ENCODE results near the gene HMCN2. TPM values are rescaled to one million over a fixed set of nuclear protein-coding genes. Genes with fewer than 3 reads are reported as not detected.
A peak's percentile ranks its signal among the peaks of the same experiment; 100 is the strongest.

Gene HMCN2
- total and polyA plus RNA-seq, 5 donors from 2014 or later = not detected

DNA sequence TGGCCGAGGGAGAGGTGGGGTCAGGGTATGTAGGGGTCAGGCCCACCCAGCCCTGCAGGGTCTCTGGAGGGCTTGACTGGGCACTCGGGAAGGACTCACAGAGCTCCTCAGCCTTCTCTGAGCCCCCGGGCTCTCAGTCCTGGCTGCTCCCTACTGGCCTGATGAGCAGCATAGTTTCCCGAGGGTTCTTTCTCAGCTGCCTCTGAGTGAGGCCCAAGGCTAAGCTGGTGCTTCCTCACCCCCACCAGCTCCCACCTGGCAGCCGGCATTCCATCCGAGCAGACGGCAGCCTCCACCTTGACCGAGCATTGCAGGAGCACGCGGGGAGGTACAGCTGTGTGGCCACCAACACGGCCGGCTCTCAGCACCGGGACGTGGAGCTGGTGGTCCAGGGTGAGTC lies 56.0 kb downstream of the HMCN2 start:
- ATAC-seq (ENCODE audit: low read depth in 2 of 2) (no peak), DNase-seq (no peak)
- Mint-ChIP-seq H3K4me1 (no peaks in the 10 kb centered on the region), H3K9me3 (peaks cover 0 to 1% (median 0%) of the 10 kb centered on the region in 7 donors), H3K27ac (no peak overlapping the region), H3K4me3 (no peak overlapping the region), H3K36me3 (no peaks in the 10 kb centered on the region), H3K27me3 (no peaks in the 10 kb centered on the region)
- Histone ChIP-seq H3K9me3 (ENCODE audit: control insufficient read depth in 2 of 2, low read length in 2 of 2) (no peaks in the 10 kb centered on the region), H3K4me1 (ENCODE audit: control insufficient read depth, insufficient read depth, low read length, poor library complexity, severe bottlenecking) (no peaks in the 10 kb centered on the region), H3K27me3 (ENCODE audit: control insufficient read depth, insufficient read depth, low read length) (no peaks in the 10 kb centered on the region), H3K36me3 (ENCODE audit: control insufficient read depth, insufficient read depth, low read length) (no peaks in the 10 kb centered on the region), H3K4me3 (ENCODE audit: low read depth, low read length) (no peak overlapping the region), H3K27ac (ENCODE audit: insufficient read depth, low read length, poor library complexity, severe bottlenecking) (no peak overlapping the region)

DNA sequence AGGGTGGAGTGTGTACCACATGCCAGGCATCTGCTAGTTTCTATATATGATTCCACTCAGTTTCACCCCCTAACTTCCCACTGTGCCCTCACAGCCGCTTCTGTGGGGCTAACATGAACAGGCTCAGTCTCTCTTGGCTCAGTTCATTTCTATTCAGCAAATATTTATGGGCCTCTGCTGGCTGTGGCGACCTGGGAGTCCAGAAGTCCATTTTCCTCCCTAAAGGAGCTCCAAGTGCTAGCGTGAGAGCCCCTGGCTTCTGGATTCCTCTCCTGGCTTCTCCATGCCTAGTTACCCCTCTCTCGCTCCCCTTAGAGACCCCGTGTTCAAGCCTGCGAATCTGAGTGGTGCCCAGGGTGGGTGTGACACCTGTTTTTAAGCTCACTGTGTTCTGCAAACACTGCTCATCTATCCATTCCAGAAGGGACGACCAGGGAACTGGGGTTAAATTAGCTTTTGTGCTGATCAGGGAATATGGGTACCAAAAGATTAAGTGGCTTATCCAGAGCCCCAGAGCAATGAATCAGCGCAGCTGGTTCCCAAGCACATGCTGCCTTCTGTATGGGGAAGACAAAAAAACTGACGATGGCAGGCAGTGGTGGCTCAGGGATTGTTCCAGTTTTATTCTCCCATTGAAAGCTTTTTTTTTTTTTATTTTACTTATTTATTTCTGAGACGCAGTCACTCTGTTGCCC lies 57.6 kb downstream of the HMCN2 start:
- Histone ChIP-seq H3K9me3 (ENCODE audit: control insufficient read depth in 2 of 2, low read length in 2 of 2) (no peaks in the 10 kb centered on the region), H3K36me3 (ENCODE audit: control insufficient read depth, insufficient read depth, low read length) (no peaks in the 10 kb centered on the region), H3K4me3 (ENCODE audit: low read depth, low read length) (no peak overlapping the region), H3K27ac (ENCODE audit: insufficient read depth, low read length, poor library complexity, severe bottlenecking) (no peak overlapping the region), H3K4me1 (ENCODE audit: control insufficient read depth, insufficient read depth, low read length, poor library complexity, severe bottlenecking) (no peaks in the 10 kb centered on the region), H3K27me3 (ENCODE audit: control insufficient read depth, insufficient read depth, low read length) (no peaks in the 10 kb centered on the region)
- Mint-ChIP-seq H3K36me3 (no peaks in the 10 kb centered on the region), H3K9me3 (peaks cover 0 to 1% (median 0%) of the 10 kb centered on the region in 7 donors), H3K4me1 (no peaks in the 10 kb centered on the region), H3K27me3 (peaks cover 7% of the 10 kb centered on the region), H3K27ac (no peak overlapping the region), H3K4me3 (no peak overlapping the region)
- no peak for DNase-seq
- ATAC-seq (ENCODE audit: low read depth in 2 of 2) = no peak

DNA sequence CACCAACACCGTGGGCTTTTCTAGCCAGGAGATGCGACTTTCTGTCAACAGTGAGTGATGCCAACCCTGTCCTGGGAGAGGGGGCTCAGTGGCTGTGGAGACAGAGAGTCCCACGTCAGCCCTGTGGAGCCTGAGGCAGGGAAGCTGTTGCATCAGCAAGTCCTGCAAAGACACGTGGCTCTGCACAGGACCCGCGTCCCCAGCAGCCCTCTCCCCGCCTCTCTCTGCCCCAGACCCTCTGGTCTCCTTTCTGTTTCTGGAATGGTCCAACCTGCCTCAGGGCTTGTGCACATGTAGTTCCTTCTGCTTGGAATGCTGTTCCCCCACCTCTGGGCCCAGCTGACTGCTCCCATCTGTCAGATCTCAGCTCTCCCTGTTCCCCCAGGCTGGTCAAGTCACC lies 60.4 kb downstream of the HMCN2 start:
- Mint-ChIP-seq H3K4me1 (no peaks in the 10 kb centered on the region), H3K9me3 (no peaks in the 10 kb centered on the region), H3K4me3 (no peak overlapping the region), H3K36me3 (no peaks in the 10 kb centered on the region), H3K27ac (peak overlapping the region in 1 of 3 donors; percentile 49), H3K27me3 (peaks cover 26% of the 10 kb centered on the region)
- Histone ChIP-seq H3K9me3 (ENCODE audit: control insufficient read depth in 2 of 2, low read length in 2 of 2) (no peaks in the 10 kb centered on the region), H3K4me3 (ENCODE audit: low read depth, low read length) (no peak overlapping the region), H3K36me3 (ENCODE audit: control insufficient read depth, insufficient read depth, low read length) (no peaks in the 10 kb centered on the region), H3K27me3 (ENCODE audit: control insufficient read depth, insufficient read depth, low read length) (no peaks in the 10 kb centered on the region), H3K27ac (ENCODE audit: insufficient read depth, low read length, poor library complexity, severe bottlenecking) (no peak overlapping the region), H3K4me1 (ENCODE audit: control insufficient read depth, insufficient read depth, low read length, poor library complexity, severe bottlenecking) (no peaks in the 10 kb centered on the region)
- no peak for ATAC-seq (ENCODE audit: low read depth in 2 of 2)
- no peak for DNase-seq

DNA sequence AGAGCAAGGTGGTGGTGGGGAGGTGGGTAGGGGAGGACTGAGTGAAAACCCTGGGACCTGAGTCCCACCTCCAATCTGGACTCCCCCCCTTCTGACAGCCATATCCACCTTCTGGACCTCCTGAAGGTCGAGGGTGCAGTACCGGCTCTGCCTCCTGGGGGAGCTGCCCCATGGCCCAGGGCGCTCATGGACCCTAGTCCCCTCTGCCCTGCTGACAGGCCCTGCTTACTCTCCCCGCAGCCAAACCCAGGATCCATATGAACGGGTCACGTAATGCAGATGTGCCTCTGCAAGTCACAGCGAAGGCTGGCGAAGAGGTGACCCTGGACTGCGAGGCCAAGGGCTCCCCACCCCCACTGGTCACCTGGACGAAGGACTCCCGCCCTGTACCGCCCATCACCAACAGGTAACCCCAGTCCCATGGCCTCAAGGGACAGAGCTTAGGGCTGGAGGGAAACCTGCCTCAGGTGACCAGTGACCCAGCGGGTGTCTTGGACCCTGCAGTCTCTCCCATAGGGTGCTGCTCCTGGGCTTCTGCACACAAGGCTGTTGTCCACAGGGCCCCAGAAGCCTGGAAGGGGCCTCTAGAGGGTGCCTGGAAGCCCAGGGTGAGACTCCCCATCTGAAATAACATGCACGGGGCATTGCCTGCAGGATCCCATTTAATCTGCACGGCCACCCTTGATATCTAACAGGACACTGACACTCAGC lies 61.7 kb downstream of the HMCN2 start:
- H3K27me3 Mint-ChIP-seq = peaks cover 26% of the 10 kb centered on the region
- ATAC-seq (ENCODE audit: low read depth in 2 of 2) = no peak
- H3K4me1 Mint-ChIP-seq = no peaks in the 10 kb centered on the region
- H3K9me3 ChIP-seq (ENCODE audit: control insufficient read depth in 2 of 2, low read length in 2 of 2) = no peaks in the 10 kb centered on the region
- H3K27me3 ChIP-seq (ENCODE audit: control insufficient read depth, insufficient read depth, low read length) = no peaks in the 10 kb centered on the region
- no peaks in the 10 kb centered on the region for H3K4me1 ChIP-seq (ENCODE audit: control insufficient read depth, insufficient read depth, low read length, poor library complexity, severe bottlenecking)
- H3K27ac Mint-ChIP-seq = no peak overlapping the region
- no peaks in the 10 kb centered on the region for H3K9me3 Mint-ChIP-seq
- no peak for DNase-seq
- H3K36me3 ChIP-seq (ENCODE audit: control insufficient read depth, insufficient read depth, low read length) = no peaks in the 10 kb centered on the region
- no peak overlapping the region for H3K4me3 ChIP-seq (ENCODE audit: low read depth, low read length)
- H3K4me3 Mint-ChIP-seq = no peak overlapping the region
- no peaks in the 10 kb centered on the region for H3K36me3 Mint-ChIP-seq
- no peak overlapping the region for H3K27ac ChIP-seq (ENCODE audit: insufficient read depth, low read length, poor library complexity, severe bottlenecking)

DNA sequence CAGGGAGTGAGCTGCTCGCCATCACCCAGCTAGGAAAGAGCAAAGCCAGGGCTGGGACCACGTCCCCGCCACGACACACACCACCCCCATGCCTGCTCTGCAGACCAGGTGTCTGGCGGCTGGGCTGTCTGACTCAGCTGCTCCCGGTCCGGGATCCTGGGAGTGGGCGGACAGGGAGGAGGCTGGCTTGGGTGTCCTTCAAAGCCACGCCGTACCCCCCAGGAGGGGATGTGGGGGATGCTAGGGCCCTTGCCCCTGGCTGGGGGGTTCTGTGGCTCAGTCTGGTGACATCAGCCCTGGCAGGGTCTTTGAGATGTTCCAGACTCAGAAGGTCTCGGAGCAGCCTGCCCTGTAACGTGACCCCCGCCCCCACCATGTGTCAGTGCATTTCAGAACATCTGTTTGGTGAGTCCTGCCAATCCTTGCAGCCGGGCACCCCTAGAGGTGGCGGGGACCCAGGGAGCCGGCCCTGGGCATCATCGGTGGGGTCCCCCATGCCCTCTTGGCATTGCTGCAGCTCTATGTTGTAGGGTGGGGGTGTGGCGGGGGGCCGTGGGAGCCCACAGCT lies 62.3 kb downstream of the HMCN2 start:
- Histone ChIP-seq H3K4me1 (ENCODE audit: control insufficient read depth, insufficient read depth, low read length, poor library complexity, severe bottlenecking) (no peaks in the 10 kb centered on the region), H3K27ac (ENCODE audit: insufficient read depth, low read length, poor library complexity, severe bottlenecking) (no peak overlapping the region), H3K9me3 (ENCODE audit: control insufficient read depth in 2 of 2, low read length in 2 of 2) (no peaks in the 10 kb centered on the region), H3K4me3 (ENCODE audit: low read depth, low read length) (no peak overlapping the region), H3K36me3 (ENCODE audit: control insufficient read depth, insufficient read depth, low read length) (no peaks in the 10 kb centered on the region), H3K27me3 (ENCODE audit: control insufficient read depth, insufficient read depth, low read length) (no peaks in the 10 kb centered on the region)
- no peak for ATAC-seq (ENCODE audit: low read depth in 2 of 2)
- DNase-seq = no peak
- Mint-ChIP-seq H3K4me3 (no peak overlapping the region), H3K27me3 (peaks cover 31% of the 10 kb centered on the region), H3K36me3 (no peaks in the 10 kb centered on the region), H3K9me3 (peaks cover 0 to 1% (median 0%) of the 10 kb centered on the region in 7 donors), H3K27ac (no peak overlapping the region), H3K4me1 (no peaks in the 10 kb centered on the region)

DNA sequence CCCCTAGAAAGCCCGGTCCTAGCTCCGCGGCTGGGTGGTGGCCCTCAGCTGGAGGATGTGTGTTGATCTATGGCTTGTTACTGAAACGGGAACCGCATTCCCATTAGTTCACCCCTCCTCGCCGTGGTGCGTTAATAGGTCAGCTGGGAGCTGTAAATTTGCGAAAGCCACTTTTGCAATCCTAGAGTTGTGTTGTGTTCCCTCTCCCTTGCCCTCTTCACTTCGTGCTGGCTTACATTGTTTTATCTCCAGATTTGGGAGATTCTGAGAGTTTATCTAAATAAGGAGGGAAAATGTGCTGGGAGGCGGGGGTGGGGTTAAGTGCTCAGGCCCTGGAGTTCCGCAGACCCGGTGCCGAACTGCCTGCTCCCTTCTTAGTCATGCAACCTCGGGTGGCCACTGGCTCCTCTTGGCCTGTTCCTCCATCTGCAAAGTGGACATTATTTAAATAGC lies 62.8 kb downstream of the HMCN2 start:
- Histone ChIP-seq H3K27ac (ENCODE audit: insufficient read depth, low read length, poor library complexity, severe bottlenecking) (no peak overlapping the region), H3K9me3 (ENCODE audit: control insufficient read depth in 2 of 2, low read length in 2 of 2) (no peaks in the 10 kb centered on the region), H3K36me3 (ENCODE audit: control insufficient read depth, insufficient read depth, low read length) (no peaks in the 10 kb centered on the region), H3K4me1 (ENCODE audit: control insufficient read depth, insufficient read depth, low read length, poor library complexity, severe bottlenecking) (no peaks in the 10 kb centered on the region), H3K27me3 (ENCODE audit: control insufficient read depth, insufficient read depth, low read length) (no peaks in the 10 kb centered on the region), H3K4me3 (ENCODE audit: low read depth, low read length) (no peak overlapping the region)
- H3K27ac Mint-ChIP-seq = no peak overlapping the region
- H3K36me3 Mint-ChIP-seq = no peaks in the 10 kb centered on the region
- no peaks in the 10 kb centered on the region for H3K4me1 Mint-ChIP-seq
- H3K27me3 Mint-ChIP-seq = peaks cover 32% of the 10 kb centered on the region
- DNase-seq = no peak
- peaks cover 0 to 2% (median 0%) of the 10 kb centered on the region in 7 donors for H3K9me3 Mint-ChIP-seq
- H3K4me3 Mint-ChIP-seq = no peak overlapping the region
- ATAC-seq (ENCODE audit: low read depth in 2 of 2) = no peak

DNA sequence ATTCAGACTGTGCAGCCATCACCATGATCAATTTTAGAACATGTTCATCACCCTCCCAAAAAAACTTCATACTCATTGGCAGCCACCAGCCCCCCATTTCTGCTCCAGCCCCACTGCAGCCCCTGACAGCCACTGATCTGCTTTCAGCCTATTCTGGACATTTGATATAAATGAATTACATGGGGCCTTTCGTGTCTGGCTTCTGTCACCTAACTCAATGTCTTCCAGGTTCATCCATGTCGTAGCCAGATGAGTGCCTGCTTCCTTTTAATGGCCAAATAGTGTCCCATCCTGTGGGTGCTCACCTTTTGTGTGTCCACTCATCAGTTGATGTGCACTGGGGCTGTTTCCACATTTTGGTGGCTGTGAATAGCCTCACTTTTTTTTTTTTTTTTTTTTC lies 63.5 kb downstream of the HMCN2 start:
- H3K36me3 Mint-ChIP-seq = no peaks in the 10 kb centered on the region
- no peak overlapping the region for H3K27ac Mint-ChIP-seq
- Histone ChIP-seq H3K4me3 (ENCODE audit: low read depth, low read length) (no peak overlapping the region), H3K4me1 (ENCODE audit: control insufficient read depth, insufficient read depth, low read length, poor library complexity, severe bottlenecking) (no peaks in the 10 kb centered on the region), H3K9me3 (ENCODE audit: control insufficient read depth in 2 of 2, low read length in 2 of 2) (no peaks in the 10 kb centered on the region), H3K27me3 (ENCODE audit: control insufficient read depth, insufficient read depth, low read length) (no peaks in the 10 kb centered on the region), H3K36me3 (ENCODE audit: control insufficient read depth, insufficient read depth, low read length) (no peaks in the 10 kb centered on the region), H3K27ac (ENCODE audit: insufficient read depth, low read length, poor library complexity, severe bottlenecking) (no peak overlapping the region)
- DNase-seq (no peak), ATAC-seq (ENCODE audit: low read depth in 2 of 2) (no peak)
- no peaks in the 10 kb centered on the region for H3K4me1 Mint-ChIP-seq
- peaks cover 0 to 2% (median 0%) of the 10 kb centered on the region in 7 donors for H3K9me3 Mint-ChIP-seq
- H3K27me3 Mint-ChIP-seq = peaks cover 32% of the 10 kb centered on the region
- H3K4me3 Mint-ChIP-seq = no peak overlapping the region
